Measurements from ENCODE around the gene TSHZ1. TPM values are rescaled to one million over a fixed set of nuclear protein-coding genes. Genes with fewer than 3 reads are reported as not detected.

Gene TSHZ1
- total and polyA plus RNA-seq, 2 of the 8 experiments (the other 6 are each of a cell fraction or from before 2014, with no cell fraction given), result 0.03 to 0.32 TPM

- Histone ChIP-seq H2BK12ac (ENCODE audit: low read depth, low read length) (no peak overlapping the region), H3K56ac (replicated peaks; ENCODE audit: insufficient read length, low read depth, low read length) (no peak overlapping the region), H4K91ac (replicated peaks; ENCODE audit: insufficient read length, low read length) (no peak overlapping the region), H3K9ac (replicated peaks in 1 of 4; ENCODE audit: extremely low read depth in 1 of 4, low read depth in 3 of 4, low read length in 3 of 4) (no peak overlapping the region), H3K79me1 (ENCODE audit: low read depth, low read length) (no peaks in the 10 kb centered on the region), H3K27ac (ENCODE audit: low read depth, low read length) (no peak overlapping the region), H2AK5ac (ENCODE audit: low read depth, low read length) (no peak overlapping the region), H3K27me3 (replicated peaks in 1 of 4; ENCODE audit: control insufficient read depth in 3 of 4, extremely low read depth in 1 of 4, insufficient read depth in 3 of 4, low read length in 3 of 4) (no peaks in the 10 kb centered on the region), H4K20me1 (replicated peaks in 1 of 2; ENCODE audit: control insufficient read depth in 1 of 2, insufficient read depth in 2 of 2, low read length in 2 of 2) (no peaks in the 10 kb centered on the region), H3K36me3 (ENCODE audit: control insufficient read depth in 2 of 4, insufficient read depth in 4 of 4, low read length in 3 of 4) (no peaks in the 10 kb centered on the region), H4K8ac (ENCODE audit: extremely low read depth, insufficient read depth, low read length) (no peak overlapping the region), H2BK120ac (replicated peaks; ENCODE audit: low read depth, low read length) (no peak overlapping the region), H2AFZ (ENCODE audit: low read length) (no peak overlapping the region), H3K9me3 (ENCODE audit: insufficient read depth in 2 of 2, low read depth in 1 of 2, low read length in 1 of 2) (no peaks in the 10 kb centered on the region), H2BK20ac (ENCODE audit: low read length) (no peak overlapping the region), H3K23ac (ENCODE audit: insufficient read length) (no peak overlapping the region), H3K4me2 (ENCODE audit: insufficient read depth in 1 of 2, low read depth in 2 of 2, low read length in 2 of 2) (no peak overlapping the region), H3K18ac (ENCODE audit: extremely low read depth, low read length) (no peak overlapping the region), H2BK15ac (ENCODE audit: low read length) (no peak overlapping the region), H3K4ac (replicated peaks; ENCODE audit: insufficient read length, low read depth, low read length) (no peak overlapping the region), H3K79me2 (ENCODE audit: control insufficient read depth in 1 of 2, insufficient read depth in 2 of 2, low read length in 2 of 2) (no peaks in the 10 kb centered on the region), H3K14ac (ENCODE audit: insufficient read length) (no peak overlapping the region), H4K5ac (ENCODE audit: insufficient read length, low read depth, low read length) (no peak overlapping the region), H3K4me3 (ENCODE audit: extremely low read depth in 1 of 4, insufficient read depth in 2 of 4, low read depth in 3 of 4, low read length in 4 of 4) (no peak overlapping the region), H3K4me1 (replicated peaks in 1 of 4; ENCODE audit: control insufficient read depth in 3 of 4, insufficient read depth in 4 of 4, low read length in 3 of 4) (no peaks in the 10 kb centered on the region), H3K23me2 (ENCODE audit: low read depth, low read length) (no peaks in the 10 kb centered on the region), H2BK5ac (ENCODE audit: low read depth, low read length) (no peak overlapping the region)
- no peak for TF ChIP-seq PHF8 (conservative IDR thresholded peaks at IDR 0.05; ENCODE audit: low read depth, low read length)
- TF ChIP-seq TAF1 (IDR thresholded peaks at IDR 0.05; ENCODE audit: low read depth, low read length), result no peak
- no peak for TF ChIP-seq TAF7 (optimal IDR thresholded peaks at IDR 0.05; ENCODE audit: borderline replicate concordance, low read depth, low read length)
- ChIA-PET POLR2A (ENCODE audit: partially characterized antibody) (no interaction called here), CTCF (ENCODE audit: partially characterized antibody) (no interaction called here)
- no peak for FAIRE-seq
- DNase-seq (ENCODE audit: low read depth in 1 of 2, low spot score in 2 of 2), result no peak
- WGBS, 2 experiments (ENCODE audit: extremely low coverage in 1 of 2, insufficient coverage in 1 of 2, insufficient read length in 1 of 2, insufficient replicate concordance in 2 of 2, low coverage in 1 of 2, low lambda C conversion rate in 2 of 2, missing lambda C conversion rate in 1 of 2), result 86% methylated on average over 5 of the region's 9 CpGs; no CpG with 5 or more reads in 1 of the 2 experiments
Observed at GRCh38 chr18:75320506-75320905, 109.9 kb downstream of the TSHZ1 start.
